ENCODE measurements around the gene WDR35.

WDR35 gene

DNA sequence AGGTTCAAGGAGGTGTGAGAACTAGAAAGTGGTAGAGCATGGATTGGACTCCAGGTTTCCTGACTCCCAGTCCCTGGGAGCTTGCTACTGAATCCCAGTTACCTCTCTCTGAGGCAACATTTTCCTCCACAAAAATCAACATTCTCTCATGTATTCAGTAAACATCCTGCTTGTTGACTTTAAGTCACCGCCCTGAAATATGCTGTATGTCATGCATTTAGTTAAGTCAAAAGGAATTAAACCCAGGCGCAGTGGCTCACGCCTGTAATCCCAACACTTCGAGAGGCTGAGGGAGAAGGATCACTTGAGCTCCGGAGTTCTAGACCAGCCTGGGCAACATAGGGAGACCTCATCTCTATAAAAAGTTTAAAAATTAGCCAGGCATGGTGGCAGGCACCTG, 18.8 kb upstream of the WDR35 start:
- no peak for DNase-seq

DNA sequence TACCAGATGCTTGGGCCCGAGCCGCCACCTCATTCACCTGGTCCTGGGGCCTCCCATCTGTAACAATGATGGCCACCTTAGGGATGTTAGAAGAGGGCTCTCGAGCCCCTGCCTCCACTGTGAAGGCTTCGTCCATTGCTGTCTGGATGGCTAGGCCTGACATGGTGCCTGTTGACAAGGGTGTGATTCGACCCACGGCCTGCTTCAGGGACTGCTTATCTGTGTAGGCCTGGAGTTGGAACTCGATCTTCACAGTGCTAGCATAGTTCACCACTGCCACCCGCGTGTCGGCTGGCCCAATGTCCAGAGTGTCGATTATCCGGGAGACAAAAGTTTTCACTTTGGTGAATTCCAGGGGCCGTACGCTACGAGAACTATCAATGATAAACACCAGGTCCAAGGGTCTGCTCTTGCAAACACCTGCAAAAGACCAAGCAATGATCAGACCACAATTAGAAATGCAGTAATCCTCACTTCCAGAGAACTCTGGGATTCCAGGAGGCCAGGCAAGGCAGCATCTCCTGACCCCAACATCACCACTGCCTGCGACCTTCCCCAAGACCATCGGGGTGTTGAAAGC, 16.1 kb upstream of the WDR35 start:
- no peak for DNase-seq

DNA sequence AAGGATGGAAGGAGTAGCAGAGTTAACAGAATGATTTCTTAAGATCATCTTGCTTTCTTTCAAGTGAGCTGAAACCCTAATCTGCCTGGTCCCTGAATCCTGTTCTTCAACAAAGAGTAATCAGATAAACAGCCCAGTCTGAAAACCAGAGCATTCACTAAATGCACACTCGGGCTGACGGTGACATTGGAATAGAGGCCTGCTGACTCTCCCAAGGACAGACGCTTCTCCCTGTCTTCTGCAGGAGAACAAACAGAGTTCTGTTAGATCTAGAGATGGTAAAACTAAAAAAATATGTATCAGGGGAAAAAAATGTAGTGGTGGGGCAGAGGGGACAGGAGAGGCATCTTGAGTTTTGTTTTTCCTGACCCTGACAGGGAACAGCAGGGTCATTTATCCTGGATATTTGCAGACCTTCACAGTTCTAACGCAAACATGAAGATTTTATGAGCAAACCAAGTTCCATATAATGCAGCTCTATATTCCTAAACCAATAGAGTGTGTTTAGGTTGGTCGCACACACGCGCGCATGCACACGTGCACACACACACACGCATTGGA, 15.2 kb upstream of the WDR35 start:
- no peak for DNase-seq

DNA sequence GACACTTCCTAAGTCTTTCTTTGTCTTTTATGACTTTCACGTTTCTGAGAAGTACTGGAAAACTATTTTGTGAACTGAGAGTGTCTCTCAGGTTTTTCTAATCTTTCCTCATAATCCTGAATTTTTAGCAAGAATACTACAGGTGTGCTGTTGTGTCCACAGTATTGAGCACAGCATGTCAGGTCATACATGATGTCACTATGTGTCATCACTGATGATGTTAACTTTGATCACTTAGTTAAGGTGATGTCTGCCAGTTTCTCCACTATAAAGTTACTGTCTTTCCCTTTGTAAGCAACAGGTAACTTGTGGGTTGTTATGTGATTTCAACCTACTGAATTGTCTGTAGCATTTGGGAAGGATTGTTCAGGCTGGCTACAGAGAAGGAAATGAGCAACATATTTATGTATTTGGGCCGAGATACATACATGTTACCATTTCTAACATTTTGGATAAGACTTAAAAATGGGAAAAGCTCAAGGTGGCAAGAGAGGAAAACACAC, 11.5 kb upstream of the WDR35 start:
- DNase-seq = no peak

DNA sequence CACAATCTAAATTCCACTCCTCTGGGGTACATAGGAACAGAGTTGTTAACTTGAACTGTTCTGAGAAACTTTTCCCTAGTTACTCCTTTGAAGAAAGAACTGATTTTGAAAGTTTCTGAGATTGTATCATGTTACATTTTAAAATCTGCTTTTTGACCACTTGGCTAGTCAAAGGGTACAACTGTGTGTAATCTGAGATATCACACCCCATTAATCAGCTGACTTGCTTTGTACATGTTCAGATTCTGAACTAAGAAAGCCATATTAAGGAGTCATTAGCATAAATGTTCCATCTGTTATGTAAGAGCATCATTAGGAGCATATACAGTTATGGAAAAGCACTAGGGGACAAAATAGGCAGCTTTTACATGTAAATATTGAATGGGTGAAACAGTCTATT, 3.8 kb upstream of the WDR35 start:
- no peak for DNase-seq

DNA sequence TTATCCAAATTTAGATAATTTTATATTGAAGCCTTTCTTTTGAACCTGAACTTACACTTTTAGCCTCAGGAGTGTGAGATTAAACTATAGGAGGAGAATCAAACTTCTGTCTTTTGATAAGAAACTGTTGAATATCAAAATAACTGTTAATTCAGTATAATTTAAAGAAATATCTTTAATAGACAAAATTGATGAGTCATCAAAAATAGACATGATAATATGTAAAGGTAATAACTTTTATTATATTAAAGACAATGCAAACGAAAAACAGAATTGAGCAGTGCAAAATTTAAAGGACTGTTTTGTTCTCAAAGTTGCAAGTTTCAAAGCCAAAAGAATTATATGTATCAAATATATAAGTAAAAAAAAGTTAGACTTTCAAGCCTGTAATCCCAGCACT, 2.0 kb upstream of the WDR35 start:
- DNase-seq = no peak

DNA sequence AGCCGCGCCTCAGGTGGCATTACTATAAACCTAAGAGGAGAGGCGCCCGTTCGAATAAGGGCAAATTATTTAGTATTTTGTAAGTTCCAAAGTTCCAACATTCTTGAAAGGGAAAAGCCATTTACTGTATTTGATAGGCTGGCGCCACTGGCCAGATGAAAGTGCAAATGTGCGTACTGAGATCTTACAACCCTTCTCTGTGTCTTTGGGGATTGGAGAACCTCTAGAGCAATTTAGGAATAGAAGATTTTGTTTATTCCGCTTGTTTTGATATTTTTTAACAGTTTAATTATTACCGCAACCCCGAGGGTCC, 467 bp upstream of the WDR35 start:
- DNase-seq = no peak

DNA sequence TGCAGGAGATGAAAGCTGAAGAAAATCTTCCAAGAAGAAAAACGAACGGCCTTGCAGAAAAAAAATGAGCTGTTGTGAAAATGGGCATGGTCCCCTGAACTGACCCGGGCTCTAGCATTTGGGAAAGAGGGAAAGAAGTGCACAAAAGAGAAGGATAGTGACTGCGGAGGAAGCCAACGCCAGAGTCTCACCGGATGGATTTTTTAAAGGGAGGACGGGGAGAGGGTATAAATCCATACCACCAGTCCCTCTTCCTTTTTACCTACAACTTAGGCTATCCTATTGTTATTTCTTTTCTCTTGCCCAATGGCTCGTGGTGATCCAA, 601 bp downstream of the WDR35 start:
- no peak for DNase-seq

DNA sequence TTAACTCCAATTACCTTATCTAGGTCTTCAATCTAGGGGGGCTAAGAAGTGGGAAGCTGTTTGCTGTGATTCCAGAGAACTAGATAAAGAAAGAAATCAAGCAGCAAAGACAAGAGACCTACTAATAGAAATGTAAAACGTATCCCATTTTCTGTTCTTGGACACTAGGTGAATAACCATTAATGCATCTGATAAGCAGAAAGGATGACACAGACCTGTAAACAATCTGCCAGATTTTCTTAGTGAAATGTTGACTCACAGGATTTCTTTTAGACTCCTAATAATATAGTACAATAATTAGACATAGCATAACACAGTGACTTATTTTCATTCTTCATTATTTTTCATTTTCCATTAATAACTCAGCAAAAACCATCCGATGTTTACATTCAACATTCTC, 1.3 kb downstream of the WDR35 start:
- DNase-seq = no peak

DNA sequence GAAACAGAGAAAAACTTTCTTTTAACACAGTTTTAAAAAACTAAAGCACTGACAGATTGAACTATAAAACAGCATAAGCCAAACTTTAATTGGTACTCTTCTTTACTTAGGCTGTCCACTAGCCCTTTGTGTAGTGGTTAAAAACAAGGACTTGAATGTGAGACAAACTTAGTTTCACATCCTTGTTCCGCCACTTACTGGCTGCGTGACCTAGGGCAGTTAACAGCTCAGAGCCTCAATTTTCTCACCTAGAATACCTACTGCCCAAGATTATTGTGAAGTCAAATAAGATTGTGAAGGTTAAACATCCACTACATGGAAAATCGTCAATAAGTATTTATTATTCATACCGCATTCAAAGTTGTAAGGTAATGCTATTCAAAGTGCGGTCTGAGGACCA, 2.0 kb downstream of the WDR35 start:
- DNase-seq = no peak

DNA sequence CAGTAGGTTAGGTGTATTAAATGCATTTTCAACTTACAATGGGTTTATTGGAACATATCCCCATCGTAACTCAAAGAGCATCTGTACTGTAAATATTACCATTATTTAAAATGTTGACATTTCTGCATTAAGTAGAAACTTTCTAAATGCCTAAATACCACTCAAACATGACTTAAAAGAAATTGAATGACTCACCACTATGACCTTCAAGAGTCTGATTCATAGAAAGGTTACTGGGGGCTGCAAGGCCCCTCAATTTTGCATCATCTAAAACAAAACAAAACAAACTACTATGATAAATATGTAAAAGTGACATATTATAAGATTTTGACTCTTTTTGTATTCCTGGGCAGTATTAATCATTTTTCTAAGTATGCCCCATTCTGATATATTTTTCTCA, 7.6 kb downstream of the WDR35 start:
- no peak for DNase-seq

DNA sequence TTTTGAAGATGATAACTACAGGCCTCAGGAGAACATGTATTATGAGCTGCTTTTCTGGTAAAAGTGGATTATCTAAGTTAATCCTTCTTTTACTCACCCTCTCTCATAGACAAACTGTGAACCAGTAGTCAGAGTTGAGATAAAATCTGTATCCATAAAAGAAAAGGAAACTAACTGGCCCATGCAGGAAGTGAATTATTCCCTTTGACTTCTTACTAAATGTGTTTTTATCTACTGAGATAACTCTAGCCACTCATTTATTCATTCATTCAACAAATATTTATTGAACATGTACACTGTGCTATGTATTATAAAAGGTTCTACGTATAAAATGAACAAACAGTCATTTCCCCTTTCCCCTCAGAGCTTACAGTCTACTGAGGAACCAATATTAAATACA, 10.0 kb downstream of the WDR35 start:
- DNase-seq = no peak

DNA sequence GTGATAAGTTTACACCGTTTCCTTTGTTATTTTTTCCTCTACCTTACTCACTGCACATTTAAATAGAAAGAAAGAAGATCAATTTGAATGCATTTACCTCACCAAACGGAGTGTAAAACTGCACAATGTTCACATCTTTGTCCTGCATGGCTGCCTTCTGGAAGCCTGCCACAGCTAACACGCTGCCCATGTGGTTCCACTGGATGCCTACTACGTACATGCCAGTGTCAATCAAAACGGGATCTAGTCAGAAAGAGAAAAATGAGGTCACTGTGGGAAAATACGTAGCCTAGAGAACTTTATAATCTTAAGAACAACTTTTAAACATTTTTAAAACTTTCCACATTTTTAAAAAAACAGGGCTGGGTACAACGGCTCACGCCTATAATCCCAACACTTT, 16.4 kb downstream of the WDR35 start:
- DNase-seq = no peak

DNA sequence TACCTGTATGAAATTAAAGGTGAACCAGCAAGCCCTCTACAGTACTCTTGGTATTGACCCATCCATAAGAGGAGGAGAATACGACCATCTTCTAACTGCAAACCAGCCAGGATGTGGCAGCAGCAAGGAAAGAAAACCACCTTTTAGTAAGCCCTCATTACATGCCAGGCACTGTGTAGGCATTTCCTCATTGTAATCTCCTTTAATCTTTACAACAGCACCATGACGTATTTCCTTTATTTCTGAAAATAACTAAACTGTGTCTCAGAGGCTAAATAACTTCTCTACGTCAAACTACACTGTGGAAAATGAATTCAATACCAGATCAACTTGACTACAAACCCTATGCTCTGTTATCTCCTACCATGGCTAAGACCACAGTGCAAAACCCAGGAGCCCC, 18.2 kb downstream of the WDR35 start:
- no peak for DNase-seq

DNA sequence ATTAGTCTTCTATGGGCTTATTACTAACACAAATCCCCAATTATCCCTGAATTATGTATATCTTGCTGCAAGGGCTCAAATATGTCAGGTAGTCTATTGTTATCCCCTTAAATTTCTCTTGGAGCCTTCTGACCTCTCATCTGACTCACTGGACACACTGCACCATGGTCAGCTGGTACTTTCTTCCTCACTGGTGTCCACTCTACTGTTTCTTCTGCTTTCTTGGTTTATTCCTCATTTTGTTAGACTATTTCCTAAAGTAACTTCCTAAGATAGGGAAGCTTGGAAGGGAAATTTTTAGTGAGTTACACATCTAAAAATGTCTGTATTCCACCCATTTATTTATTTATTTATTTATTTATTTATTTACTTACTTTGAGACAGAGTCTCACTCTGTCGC, 26.5 kb downstream of the WDR35 start:
- no peak for DNase-seq

DNA sequence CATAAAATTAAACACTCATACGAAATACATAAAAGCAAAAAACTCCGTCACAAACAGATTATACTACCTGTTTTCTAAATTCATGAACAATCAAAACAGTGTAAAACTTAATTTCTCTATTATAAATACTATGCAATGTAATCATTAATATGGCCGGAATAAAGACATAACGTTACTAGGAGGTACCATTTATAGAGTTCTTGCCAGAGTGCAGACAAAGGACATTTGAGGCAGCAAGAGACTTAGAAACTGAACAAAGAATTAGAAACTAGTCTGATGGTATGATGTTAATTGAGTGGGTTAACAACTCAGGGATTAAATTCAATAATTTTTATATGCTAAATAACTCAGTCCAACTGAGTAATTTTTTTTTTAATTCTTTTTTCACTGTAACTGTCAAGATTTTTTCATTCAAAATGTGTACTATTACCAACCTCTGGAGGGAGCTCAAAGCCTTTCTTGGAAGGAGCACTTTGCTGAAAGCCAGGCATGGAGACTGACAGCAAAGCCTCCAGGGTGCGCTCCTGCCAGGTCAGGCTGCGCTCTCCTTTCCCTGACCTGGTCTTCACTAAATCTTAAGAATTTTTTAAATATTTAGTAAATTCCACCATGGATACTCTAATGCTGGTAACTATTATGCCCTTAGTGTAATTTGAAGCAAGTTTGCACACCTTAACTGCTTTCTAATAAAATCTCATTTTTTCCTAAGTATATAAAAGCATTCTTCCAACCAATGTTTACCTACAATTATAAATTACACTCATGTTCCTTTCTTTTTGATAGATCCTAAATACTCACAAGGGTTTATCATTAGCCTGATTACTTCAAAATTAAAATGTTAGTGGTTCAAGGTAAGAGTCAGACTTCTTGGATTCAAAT, 34.1 kb downstream of the WDR35 start:
- no peak for DNase-seq

DNA sequence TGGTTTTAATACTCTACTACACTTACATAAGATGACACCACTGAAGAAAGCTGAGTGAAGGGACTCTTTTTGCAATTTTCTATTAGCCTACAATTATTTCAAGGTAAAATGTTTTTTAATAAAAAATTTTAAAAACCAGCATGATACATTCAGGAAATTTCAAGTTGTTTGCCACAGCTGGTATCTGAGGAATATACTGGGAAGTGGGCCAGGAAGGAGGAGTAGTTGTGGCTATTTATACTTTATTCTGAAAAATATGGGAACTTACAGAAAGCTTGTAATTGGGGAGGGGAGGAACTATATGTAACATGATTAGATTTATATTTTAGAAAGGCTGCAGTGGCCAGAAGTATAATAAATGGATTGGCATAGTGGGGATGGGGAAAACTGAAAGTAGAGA, 40.8 kb downstream of the WDR35 start:
- DNase-seq = no peak

DNA sequence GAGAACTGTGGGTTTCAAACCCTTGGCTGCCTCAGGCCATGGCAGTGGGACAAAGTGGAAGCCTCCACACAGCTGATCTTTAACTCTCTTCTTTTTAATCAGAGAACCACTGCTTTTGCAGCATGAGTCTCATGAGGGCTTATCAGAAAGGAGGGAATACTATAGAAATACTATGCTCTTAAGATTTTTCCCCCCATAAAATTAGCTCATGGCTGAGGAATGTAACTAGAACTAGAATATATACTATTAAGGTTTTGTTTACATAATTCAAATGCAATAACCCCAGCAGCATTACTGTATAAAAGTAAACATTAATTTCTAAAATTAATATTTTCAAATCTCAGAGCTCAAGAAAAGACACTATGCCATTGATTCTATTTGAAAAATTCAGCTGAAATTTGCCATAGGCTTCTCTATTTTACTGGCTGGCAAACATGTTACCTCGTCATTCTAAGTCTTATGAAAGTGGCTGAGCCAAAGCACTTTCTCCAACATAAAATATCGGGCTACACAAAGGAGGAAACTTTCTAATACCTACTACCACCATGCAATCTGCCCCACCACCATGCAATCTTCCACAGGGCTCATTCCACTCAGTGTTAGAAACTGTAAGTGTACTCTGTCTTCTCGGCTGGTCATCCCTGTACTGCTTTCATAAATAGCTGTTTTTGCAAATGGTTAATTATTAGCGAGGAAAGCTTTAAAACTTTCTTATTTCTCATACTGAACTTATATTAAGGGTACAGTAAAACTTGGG, 42.5 kb downstream of the WDR35 start:
- DNase-seq = no peak

DNA sequence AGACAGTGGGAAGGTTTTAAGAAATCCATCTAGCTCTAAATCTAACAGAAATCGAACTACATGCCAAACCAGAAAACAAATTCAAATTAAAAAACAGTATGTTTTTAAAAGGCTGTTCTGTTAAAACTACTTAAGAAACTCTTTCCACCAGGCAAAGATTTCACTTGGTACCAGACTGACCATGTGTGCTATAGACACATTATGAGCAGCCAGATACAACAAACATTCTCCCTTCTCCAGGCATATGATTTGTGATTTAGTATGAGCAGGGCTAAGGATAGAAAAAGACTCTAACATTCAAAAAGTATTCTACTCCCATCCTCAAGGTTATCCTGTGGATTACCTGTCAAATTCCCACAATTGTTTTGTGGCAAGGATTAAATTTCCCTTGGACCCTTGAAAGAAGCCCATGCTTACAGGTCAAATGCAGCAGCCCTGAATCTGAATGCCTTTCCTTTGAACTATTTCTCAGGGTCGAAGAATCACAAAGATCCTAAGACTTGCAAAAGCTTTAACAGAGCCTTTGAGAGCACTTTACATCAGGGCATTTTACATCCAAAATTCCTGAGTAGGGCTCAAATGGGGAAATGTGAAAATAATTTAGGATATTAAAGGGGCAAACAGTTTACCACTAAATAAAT, 45.6 kb downstream of the WDR35 start:
- DNase-seq = no peak

DNA sequence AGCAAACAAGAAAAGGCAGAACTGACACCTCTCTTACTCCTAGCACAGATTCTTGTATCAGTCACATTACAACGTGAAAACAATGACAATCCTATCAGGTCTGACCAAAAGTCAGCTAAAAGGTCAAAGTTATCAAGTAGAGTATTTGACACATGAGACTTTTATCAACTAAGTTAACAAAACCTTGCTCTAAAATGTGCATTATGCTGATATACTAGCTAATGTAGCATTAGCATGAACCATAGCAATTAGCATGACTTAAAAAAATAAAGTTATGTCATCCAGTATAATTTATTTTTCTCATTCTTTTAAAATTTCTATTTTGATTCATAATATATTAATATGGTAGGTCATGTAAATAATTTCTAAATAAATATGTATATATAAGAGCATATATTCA, 46.7 kb downstream of the WDR35 start:
- DNase-seq = no peak

DNA sequence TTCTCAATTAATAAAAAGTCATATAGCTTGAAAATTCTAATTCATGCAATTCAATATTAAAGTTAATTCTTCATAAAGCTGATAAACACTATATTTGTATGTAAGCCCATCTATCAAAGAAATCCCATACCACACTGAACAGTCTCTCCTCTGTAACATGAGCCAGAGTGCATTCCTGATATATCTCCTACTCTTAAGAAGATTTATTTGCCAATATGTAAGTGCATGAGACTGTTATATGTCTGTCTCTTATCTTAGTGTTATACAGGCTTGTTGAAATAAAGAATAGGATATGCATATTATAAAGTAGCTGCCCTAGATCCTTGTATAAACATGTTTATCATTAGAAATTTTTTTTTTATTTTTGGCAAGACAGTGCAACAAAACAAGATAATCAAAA, 47.7 kb downstream of the WDR35 start:
- no peak for DNase-seq

DNA sequence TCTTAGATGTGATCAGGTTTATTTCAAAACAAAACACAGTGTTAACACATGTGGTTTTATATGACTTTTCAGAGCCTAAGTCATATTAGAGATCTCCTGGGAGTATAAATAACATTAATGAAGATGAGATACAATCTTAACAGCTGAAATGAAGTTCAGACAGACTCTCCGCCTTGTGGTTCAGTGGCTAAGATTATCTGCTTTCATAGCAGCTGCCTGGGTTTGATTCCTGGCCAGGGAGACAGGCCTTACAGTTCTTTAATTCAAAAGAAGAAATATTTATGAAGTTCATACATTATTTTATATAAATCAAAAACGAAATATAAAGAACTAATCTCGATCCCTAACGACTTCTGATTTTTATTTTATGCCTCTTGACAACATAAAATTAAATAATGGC, 52.9 kb downstream of the WDR35 start:
- DNase-seq = no peak

DNA sequence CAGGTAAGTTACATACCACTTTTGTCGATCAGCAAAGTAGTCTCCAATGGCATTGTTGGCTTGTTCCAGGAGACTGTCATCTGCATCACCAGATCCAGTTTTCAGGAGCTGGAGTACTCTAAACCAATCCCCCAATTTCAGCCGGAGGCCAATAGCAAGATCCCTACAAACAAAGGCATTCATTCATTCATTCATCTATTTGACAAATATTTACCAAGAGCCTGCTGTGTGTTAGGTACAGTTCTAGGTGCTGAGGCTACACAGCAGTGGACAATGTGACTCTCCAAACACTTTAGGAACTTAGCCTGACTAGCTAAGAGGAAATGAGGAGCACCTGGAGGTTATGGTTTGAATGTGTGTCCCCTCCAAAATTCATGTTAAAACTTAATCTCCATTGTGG, 53.7 kb downstream of the WDR35 start:
- DNase-seq = no peak
